Type B pancreatic cell (in vitro differentiated cells): Measurements from ENCODE around the gene UBAP1. TPM values are rescaled to one million over a fixed set of nuclear protein-coding genes. Genes with fewer than 3 reads are reported as not detected.

ENCODE experiments used
- DNase-seq: peaks from one replicate; pipeline ENCODE4 v3.0.0; 2021; ENCODE audit warnings: mixed read lengths; ENCODE audit not compliant: unreplicated experiment; ENCODE audit errors: extremely low spot score
- H3K27ac Mint-ChIP-seq: 2 replicates; pipeline ENCODE4 v1.8.0; 2021; ENCODE audit warnings: mild to moderate bottlenecking, mixed read lengths
- H3K27me3 Mint-ChIP-seq: 2 replicates; pipeline ENCODE4 v1.8.0; 2021; ENCODE audit warnings: mixed read lengths
- H3K36me3 Mint-ChIP-seq: 2 replicates; pipeline ENCODE4 v1.8.0; 2021; ENCODE audit warnings: mixed read lengths
- H3K4me1 Mint-ChIP-seq: one replicate; pipeline ENCODE4 v1.8.0; 2021; ENCODE audit warnings: mixed read lengths; ENCODE audit not compliant: unreplicated experiment
- H3K4me3 Mint-ChIP-seq: 2 replicates; pipeline ENCODE4 v1.8.0; 2021; ENCODE audit warnings: mild to moderate bottlenecking, mixed read lengths
- H3K9me3 Mint-ChIP-seq: 2 replicates; pipeline ENCODE4 v1.8.0; 2021; ENCODE audit warnings: mixed read lengths
- total RNA-seq: library from RNA; stranded (reverse); gene quantifications from 2 replicates; pipeline ENCODE4 v1.2.1, GENCODE V29; 2021; ENCODE audit warnings: low replicate concordance
- TF ChIP-seq, protein P1 (sequence below): fragments of 200-600 bp; sonication (generic); conservative IDR thresholded peaks from 2 replicates; pipeline ENCODE4 v1.5.0; 2021; ENCODE audit warnings: antibody characterized with exemption, mild to moderate bottlenecking

UBAP1 gene
- total RNA-seq, 1 donor from 2014 or later = 35.9 TPM

DNA sequence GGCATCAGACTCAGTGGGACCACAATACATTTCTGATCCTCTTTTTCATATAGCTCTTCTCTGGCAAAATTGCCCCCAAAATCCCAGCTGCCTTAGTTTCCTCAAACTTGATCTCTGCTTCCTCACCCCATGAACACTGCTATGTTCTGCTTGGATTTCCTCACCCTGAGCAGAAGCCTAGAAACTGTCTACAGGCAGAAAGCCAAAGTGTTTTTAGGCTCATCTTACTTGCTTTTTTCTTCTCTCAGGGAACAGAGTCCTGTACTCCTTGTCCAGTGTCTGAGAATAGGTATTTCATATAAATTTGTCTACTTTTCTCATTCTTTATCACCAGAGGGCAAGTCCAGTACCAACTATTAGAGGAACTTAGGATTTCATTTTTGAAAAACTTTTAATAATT, 21.5 kb upstream of the UBAP1 start:
- Mint-ChIP-seq H3K36me3 (no peaks in the 10 kb centered on the region), H3K4me1 (peaks cover 10% of the 10 kb centered on the region), H3K9me3 (no peaks in the 10 kb centered on the region), H3K27ac (peak overlapping the region; percentile 91), H3K27me3 (no peaks in the 10 kb centered on the region), H3K4me3 (no peak overlapping the region)
- no peak for DNase-seq
- TF ChIP-seq, protein P1, sequence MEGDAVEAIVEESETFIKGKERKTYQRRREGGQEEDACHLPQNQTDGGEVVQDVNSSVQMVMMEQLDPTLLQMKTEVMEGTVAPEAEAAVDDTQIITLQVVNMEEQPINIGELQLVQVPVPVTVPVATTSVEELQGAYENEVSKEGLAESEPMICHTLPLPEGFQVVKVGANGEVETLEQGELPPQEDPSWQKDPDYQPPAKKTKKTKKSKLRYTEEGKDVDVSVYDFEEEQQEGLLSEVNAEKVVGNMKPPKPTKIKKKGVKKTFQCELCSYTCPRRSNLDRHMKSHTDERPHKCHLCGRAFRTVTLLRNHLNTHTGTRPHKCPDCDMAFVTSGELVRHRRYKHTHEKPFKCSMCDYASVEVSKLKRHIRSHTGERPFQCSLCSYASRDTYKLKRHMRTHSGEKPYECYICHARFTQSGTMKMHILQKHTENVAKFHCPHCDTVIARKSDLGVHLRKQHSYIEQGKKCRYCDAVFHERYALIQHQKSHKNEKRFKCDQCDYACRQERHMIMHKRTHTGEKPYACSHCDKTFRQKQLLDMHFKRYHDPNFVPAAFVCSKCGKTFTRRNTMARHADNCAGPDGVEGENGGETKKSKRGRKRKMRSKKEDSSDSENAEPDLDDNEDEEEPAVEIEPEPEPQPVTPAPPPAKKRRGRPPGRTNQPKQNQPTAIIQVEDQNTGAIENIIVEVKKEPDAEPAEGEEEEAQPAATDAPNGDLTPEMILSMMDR = no peak

DNA sequence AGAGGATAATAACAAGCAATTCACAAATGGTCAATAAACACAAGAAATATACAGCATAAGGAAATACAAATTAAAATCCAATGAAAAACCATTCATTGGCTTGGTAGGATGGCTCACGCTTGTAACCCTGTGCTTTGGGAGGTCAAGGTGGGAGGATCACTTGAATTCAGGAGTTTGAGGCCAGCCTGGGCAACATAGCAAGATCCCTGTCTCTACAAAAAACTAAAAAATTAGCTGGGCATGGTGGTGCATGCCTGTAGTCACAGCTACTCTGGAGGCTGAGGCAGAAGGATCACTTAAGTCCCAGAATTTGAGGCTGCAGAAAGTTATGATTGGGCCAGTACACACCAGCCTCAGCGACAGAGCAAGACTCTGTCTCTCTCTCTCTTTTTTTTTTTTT, 20.9 kb upstream of the UBAP1 start:
- no peaks in the 10 kb centered on the region for H3K27me3 Mint-ChIP-seq
- no peak overlapping the region for H3K4me3 Mint-ChIP-seq
- TF ChIP-seq, protein P1 = no peak
- DNase-seq = no peak
- peak overlapping the region; percentile 91 for H3K27ac Mint-ChIP-seq
- no peaks in the 10 kb centered on the region for H3K36me3 Mint-ChIP-seq
- peaks cover 10% of the 10 kb centered on the region for H3K4me1 Mint-ChIP-seq
- H3K9me3 Mint-ChIP-seq = no peaks in the 10 kb centered on the region

DNA sequence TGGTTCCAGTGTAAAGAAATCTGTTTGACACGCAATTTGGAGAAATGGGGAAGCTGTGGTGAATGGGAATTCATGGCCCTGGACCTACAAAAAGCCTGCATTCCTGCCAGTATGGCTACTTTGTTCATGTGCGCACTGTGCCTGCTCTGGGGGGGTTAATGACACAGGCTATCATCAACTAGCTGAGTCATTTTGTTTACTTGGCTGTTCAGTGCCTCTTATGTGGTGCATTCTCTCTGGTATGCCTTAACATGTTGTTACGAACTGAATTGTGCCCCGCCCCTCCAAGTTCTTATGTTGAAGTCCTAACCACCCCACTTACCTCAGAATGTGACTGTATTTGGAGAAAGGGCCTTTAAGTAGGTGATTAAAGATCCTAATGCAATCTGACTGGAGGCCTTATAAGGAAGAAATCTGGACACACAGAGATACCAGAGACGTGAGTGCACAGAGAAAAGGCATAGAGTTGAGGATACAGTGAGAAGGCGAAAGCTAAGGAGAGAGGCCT, 20.4 kb upstream of the UBAP1 start:
- Mint-ChIP-seq H3K36me3 (no peaks in the 10 kb centered on the region), H3K9me3 (no peaks in the 10 kb centered on the region), H3K27ac (peak overlapping the region; percentile 91), H3K4me1 (peaks cover 10% of the 10 kb centered on the region), H3K27me3 (no peaks in the 10 kb centered on the region), H3K4me3 (peak overlapping the region; percentile 20)
- no peak for DNase-seq
- TF ChIP-seq, protein P1 = no peak

DNA sequence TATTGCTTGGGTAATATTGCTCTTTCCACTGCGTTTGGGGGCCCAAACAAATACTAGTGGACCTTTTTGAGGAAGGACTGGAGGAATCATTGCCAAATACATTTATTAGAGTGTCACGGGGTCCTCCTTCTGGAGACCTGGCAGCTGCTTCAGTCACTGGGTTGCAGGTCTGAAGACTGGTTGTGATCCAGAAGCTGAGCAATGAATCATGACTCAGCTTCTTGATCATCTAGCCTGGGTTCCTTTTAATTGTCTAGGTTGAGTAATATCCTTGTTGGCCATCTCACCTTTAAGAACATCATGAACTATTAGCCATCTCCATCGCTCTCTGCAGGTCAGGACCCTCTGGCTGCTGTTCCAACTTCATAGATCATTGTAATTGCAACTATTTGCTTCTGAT, 15.4 kb upstream of the UBAP1 start:
- H3K27ac Mint-ChIP-seq = no peak overlapping the region
- no peaks in the 10 kb centered on the region for H3K36me3 Mint-ChIP-seq
- H3K4me3 Mint-ChIP-seq = no peak overlapping the region
- no peaks in the 10 kb centered on the region for H3K9me3 Mint-ChIP-seq
- TF ChIP-seq, protein P1 = no peak
- H3K4me1 Mint-ChIP-seq = peaks cover 7% of the 10 kb centered on the region
- H3K27me3 Mint-ChIP-seq = no peaks in the 10 kb centered on the region
- no peak for DNase-seq

DNA sequence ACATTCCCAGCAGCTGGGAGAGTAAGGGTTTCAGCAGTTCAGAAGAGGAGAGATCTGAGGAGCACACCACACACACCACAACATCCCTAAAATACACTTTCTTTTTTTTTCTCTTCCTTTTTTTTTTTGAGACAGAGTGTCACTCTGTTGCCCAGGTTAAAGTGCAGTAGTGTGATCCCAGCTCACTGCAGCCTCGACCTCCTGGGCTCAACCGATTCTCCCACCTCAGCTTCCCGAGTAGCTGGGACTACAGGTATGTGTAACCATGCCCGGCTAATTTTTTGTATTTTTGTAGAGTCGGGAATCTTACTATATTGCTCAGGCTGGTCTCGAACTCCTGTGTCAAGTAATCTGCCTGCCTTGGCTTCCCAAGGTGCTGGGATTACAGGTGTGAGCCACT, 9.7 kb upstream of the UBAP1 start:
- no peak for DNase-seq
- H3K9me3 Mint-ChIP-seq = no peaks in the 10 kb centered on the region
- H3K4me3 Mint-ChIP-seq = no peak overlapping the region
- TF ChIP-seq, protein P1 = no peak
- no peak overlapping the region for H3K27ac Mint-ChIP-seq
- no peaks in the 10 kb centered on the region for H3K36me3 Mint-ChIP-seq
- H3K27me3 Mint-ChIP-seq = no peaks in the 10 kb centered on the region
- H3K4me1 Mint-ChIP-seq = peaks cover 4% of the 10 kb centered on the region
